Ovary (tissue), 9 donors: Measurements from ENCODE around the gene MYO1F. TPM values are rescaled to one million over a fixed set of nuclear protein-coding genes. Genes with fewer than 3 reads are reported as not detected.

Experiments
- DNase-seq, 5 donors: peaks; one replicate each; pipeline ENCODE4 v3.0.0-alpha.2; 2019 to 2020
- H3K27ac ChIP-seq, 2 donors: fragments of 200-600 bp; one replicate each; pipeline versions ENCODE4 v1.5.1 to v1.8.0; 2019 to 2022
- H3K27me3 ChIP-seq: fragments of 200-600 bp; one replicate; pipeline ENCODE4 v1.8.0; 2022
- H3K36me3 ChIP-seq: fragments of 200-600 bp; sonication (generic); one replicate; pipeline ENCODE4 v1.5.1; 2019
- H3K4me1 ChIP-seq: one replicate; pipeline ENCODE4 v1.8.1; 2013; ENCODE audit warnings: mild to moderate bottlenecking, moderate library complexity; ENCODE audit not compliant: insufficient read depth
- H3K4me3 ChIP-seq: fragments of 200-600 bp; sonication (generic); one replicate; pipeline ENCODE4 v1.5.1; 2017
- H3K9me3 ChIP-seq, 2 donors: fragments of 200-600 bp in 1 of 2; sonication (generic) in 1 of 2; one replicate each; pipeline versions ENCODE4 v1.5.1 to v1.8.1; 2013 to 2019; ENCODE audit warnings: mild to moderate bottlenecking in 1 of 2, moderate library complexity in 1 of 2
- CTCF ChIP-seq, 3 donors: fragments of 450-650 bp in 2 of 3; fragments of 200-600 bp in 1 of 3; IDR thresholded peaks; one replicate each; pipeline versions ENCODE4 v1.5.1 to v1.8.0; 2016 to 2022; ENCODE audit warnings: antibody characterized with exemption in 3 of 3, mild to moderate bottlenecking in 1 of 3
- EP300 ChIP-seq: sonication (generic); formaldehyde crosslinking; IDR thresholded peaks from one replicate; pipeline ENCODE4 v1.6.1; 2017; ENCODE audit warnings: antibody characterized with exemption
- POLR2A ChIP-seq: fragments of 450-650 bp; IDR thresholded peaks from one replicate; pipeline ENCODE4 v1.6.1; 2017; ENCODE audit warnings: antibody characterized with exemption, mild to moderate bottlenecking, moderate library complexity
- WGBS, 3 donors: extraction: QIAGEN DNeasy Blood & Tissue Kit in 1 of 3; methylation state at CpG; one replicate each; pipeline versions ENCODE4 v1.1.5 to v1.1.7; 2013 to 2017; 5-methylcytosine and 5-hydroxymethylcytosine counted together
- intact Hi-C, 4 donors: fragments of 100-400 bp; cut with DNase I; formaldehyde crosslinking; loops; one replicate each; pipeline versions ENCODE4 v1.11.0 to v1.15.1; 2022 to 2023
- polyA plus RNA-seq, 2 donors: library from polyadenylated mRNA; stranded (reverse); fragments of 200-250 nt in 1 of 2; fragments of 350-450 nt in 1 of 2; fragmentation: Illumina TruSeq in 1 of 2; extraction: RNeasy Lipid Tissue Mini Kit (QIAGEN cat#74804) in 1 of 2; gene quantifications; one replicate each; pipeline ENCODE4 v1.2.3, GENCODE V29; 2013 to 2014
- total RNA-seq, 7 donors: library from RNA; depleted of rRNA in 2 of 7; stranded (reverse); fragments of >200 nt in 2 of 7; fragmentation: NEBNext Ultra II Directional in 3 of 7; extraction: Animal tissue kit (Norgen Biotek cat#: 25700) in 3 of 7; gene quantifications; one replicate each; pipeline versions ENCODE4 v1.1.0 to v1.2.4, GENCODE V29; 2016 to 2023
- donor health status: DM: no; HTN: no; CAD: no; lungs with moderate emphysema.
- donor health status: DM: no; HTN: no; CAD: no.
- donor health status: Bipolar disorder and iron deficiency.
- donor health status: DM: yes; HTN: yes; CAD: no.
- donor health status: DM: no; HTN: no; CAD: no.
- donor health status: DM: yes; HTN: yes; CAD: no.

The MYO1F gene
- total and polyA plus RNA-seq, 9 donors = 3.5 to 13.6 (median 5.4) TPM

DNA sequence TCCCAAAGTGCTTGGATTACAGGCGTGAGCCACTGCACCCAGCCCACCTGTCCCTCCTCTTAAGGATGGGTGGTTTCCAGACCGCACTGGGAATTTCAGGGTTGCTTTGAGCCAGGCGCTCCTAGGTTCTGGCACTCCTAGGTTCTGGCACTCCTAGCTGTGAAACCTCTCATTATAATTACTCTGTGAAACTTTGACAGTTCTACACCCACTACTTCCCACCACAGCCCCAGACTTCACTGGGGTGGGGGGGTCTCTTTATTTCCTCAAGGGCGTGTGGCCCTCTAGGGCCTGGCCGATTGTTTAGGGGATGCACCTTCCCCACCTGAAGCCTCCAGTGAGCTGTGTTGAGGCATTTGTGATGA is 35.5 kb upstream of the MYO1F start:
- H3K27ac ChIP-seq = no peak overlapping the region
- DNase-seq = no peak
- H3K9me3 ChIP-seq = no peaks in the 10 kb centered on the region
- TF ChIP-seq POLR2A = no peak
- no peak for TF ChIP-seq CTCF (IDR thresholded peaks at IDR 0.05)
- no peak for TF ChIP-seq EP300
- H3K36me3 ChIP-seq = no peaks in the 10 kb centered on the region
- H3K4me3 ChIP-seq = no peak overlapping the region
- intact Hi-C loops = loop anchor here in 1 of 4 donors (10.0 kb wide), 1 partner anchor 222 kb away; the partner anchor contains the start of genes MBD3L1 and ZNF558
- peaks cover 9% of the 10 kb centered on the region for H3K4me1 ChIP-seq
- no peaks in the 10 kb centered on the region for H3K27me3 ChIP-seq
- 45 to 48% (median 47%) methylated on average over 5 of the region's 5 CpGs for WGBS, 3 donors

GRCh38 chr19:8611877-8612806 is 34.9 kb upstream of the MYO1F start:
- TF ChIP-seq POLR2A = no peak
- TF ChIP-seq EP300 = no peak
- TF ChIP-seq CTCF (IDR thresholded peaks at IDR 0.05) = no peak
- WGBS, 3 donors = 28 to 36% (median 28%) methylated on average over 12 of the region's 12 CpGs
- no peaks in the 10 kb centered on the region for H3K36me3 ChIP-seq
- H3K4me3 ChIP-seq = no peak overlapping the region
- no peaks in the 10 kb centered on the region for H3K27me3 ChIP-seq
- no peak overlapping the region for H3K27ac ChIP-seq
- intact Hi-C loops = loop anchor here in 1 of 4 donors (10.0 kb wide), 1 partner anchor 223 kb away; the partner anchor contains the start of genes MBD3L1 and ZNF558
- H3K4me1 ChIP-seq = peaks cover 11% of the 10 kb centered on the region
- peak; percentile 65 to 85 (median 78) for DNase-seq
- no peaks in the 10 kb centered on the region for H3K9me3 ChIP-seq

DNA sequence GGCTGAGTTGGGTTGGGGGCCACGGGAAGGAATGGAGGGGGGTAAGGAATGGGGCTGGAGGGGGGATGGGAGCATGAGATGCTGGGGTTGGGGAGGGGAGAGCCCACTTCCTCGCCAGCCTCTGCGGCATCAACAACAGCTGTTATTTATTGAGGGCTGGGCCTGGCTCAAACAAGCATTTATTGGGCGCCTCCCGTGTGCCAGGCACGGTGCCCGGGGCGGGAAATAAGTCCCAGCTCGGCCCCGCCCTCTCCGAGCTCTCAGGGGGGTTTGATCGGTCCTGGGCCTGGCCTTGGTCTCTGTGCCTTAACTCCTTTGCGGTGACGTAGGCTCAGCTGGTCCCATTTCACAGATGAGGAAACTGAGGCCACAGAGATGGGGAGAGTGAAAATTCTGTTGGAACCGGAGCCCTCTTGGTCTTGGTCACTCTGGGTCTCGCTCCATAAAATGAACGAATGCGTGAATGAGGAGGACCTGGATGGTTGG is 34.2 kb upstream of the MYO1F start:
- H3K27ac ChIP-seq = peak overlapping the region; percentile 38 to 61
- no peak for TF ChIP-seq POLR2A
- TF ChIP-seq CTCF (IDR thresholded peaks at IDR 0.05) = no peak
- TF ChIP-seq EP300 = no peak
- H3K27me3 ChIP-seq = no peaks in the 10 kb centered on the region
- DNase-seq = peak; percentile 27 to 67 (median 61)
- no peaks in the 10 kb centered on the region for H3K36me3 ChIP-seq
- H3K4me3 ChIP-seq = no peak overlapping the region
- no peaks in the 10 kb centered on the region for H3K9me3 ChIP-seq
- peaks cover 12% of the 10 kb centered on the region for H3K4me1 ChIP-seq
- 23 to 29% (median 25%) methylated on average over 18 of the region's 18 CpGs for WGBS, 3 donors
- intact Hi-C loops = loop anchor here in 1 of 4 donors (10.0 kb wide), 1 partner anchor 223 kb away; the partner anchor contains the start of genes MBD3L1 and ZNF558

- Histone ChIP-seq H3K9me3 (no peaks in the 10 kb centered on the region), H3K27me3 (no peaks in the 10 kb centered on the region), H3K27ac (peak overlapping the region; percentile 7 to 38), H3K36me3 (no peaks in the 10 kb centered on the region), H3K4me1 (peaks cover 12% of the 10 kb centered on the region), H3K4me3 (peak overlapping the region; percentile 58)
- TF ChIP-seq EP300 = no peak
- TF ChIP-seq CTCF (IDR thresholded peaks at IDR 0.05) = no peak
- no peak for TF ChIP-seq POLR2A
- no peak for DNase-seq
- 3% methylated on average over 9 of the region's 9 CpGs; no CpG with 5 or more reads in 2 of the 3 donors for WGBS, 3 donors
- intact Hi-C loops = loop anchor here in 1 of 4 donors (10.0 kb wide), 1 partner anchor 224 kb away; the partner anchor contains the start of genes MBD3L1 and ZNF558
Observed at GRCh38 chr19:8610936-8611300, 33.7 kb upstream of the MYO1F start.
